NK-92 (cell line): ENCODE measurements around the gene ARL16.

Experiments
- DNase-seq: peaks from one replicate; lab custom pipeline; 2025; ENCODE audit not compliant: unreplicated experiment; lab: John Stamatoyannopoulos, UW

The ARL16 gene

DNA sequence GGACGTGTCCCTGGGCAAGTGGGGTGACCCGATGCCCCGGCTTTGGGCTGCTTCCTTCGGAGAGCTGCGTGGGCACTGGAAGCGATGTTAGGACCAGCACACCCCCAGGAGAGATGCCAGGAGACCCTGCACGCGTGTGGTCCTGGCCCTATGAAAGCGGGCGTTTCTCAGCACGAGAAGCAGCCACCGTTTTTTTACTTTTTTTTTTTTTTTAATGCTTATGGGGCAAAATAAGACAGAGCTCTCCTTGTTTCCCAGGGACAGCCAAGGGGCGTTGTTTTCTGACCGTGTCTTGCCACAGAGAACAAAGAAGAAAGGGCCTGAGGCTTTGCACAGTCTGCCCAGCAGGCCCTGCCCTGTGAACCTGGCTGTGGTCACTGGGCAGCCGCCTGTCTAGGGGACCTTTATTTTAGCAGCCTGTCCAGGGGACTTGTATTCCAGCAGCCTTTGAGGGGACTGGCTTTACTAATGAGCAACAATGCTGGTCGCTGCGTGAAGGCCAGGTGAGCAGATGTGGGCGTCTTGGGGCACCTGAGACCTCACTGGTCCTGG lies 29.5 kb upstream of the ARL16 start:
- DNase-seq, result no peak

DNA sequence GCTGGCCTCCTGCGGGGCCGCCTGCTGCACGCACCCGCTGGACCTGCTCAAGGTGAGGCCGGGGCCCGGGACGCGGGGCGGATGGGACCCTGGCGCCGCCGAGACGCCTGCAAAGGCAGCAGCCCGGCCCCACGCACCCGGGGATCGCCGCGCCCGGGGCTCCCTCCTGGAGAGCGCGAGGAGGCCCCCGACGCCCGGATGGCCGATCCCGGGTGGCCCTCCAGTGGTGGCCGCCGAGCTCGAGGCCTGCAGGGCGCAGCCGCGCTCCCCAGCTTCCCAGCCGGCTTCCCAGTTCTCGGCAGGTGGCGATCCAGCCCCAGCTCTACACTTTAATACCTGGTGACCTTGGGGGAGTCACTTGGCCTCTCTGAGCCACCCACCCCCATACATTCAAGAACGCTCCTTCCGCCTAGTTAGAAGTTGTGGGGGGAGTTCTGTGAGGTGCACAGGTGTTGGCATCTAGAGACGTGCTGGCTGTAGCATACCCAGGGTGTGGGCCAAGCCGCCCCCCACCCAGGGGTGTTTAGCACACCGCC lies 28.9 kb upstream of the ARL16 start:
- no peak for DNase-seq

DNA sequence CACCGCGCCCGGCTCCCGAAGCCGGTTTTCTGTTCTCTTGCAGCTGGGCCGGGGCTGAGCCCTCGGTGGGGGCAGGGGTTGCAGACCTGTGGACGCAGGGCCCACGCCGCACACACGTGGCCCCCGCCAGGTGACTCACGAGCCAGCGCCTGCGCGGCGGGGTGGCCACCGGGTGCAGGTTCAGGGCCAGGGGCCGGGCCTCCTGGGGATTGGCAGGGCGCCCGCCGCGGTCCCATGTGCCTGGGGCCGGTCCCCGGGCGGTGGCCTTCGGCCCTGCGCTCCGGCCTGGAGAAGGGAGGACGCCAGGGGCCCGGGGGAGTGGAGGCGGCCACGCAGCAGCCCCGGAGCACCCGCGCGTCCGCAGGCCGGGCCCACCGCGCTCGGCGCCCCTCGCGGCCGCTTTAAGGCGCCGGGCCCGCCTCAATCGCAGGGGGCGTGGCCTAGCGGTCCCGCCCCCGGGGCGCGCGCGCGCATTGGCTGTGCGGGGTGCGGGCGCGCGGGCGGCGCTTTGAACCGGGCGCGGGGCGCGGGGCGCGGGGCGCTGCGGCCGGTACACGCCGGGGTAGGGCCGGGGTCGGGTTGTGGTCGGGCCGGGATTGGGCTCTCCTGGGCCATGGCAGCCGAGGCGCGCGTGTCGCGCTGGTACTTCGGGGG lies 28.3 kb upstream of the ARL16 start, which contains the start of gene SLC25A10:
Gene SLC25A10, plus strand, starts transcription at position 471 of the 654 bp plus-strand sequence. Its CDS starts 143 bp downstream, at position 614.
- no peak for DNase-seq

DNA sequence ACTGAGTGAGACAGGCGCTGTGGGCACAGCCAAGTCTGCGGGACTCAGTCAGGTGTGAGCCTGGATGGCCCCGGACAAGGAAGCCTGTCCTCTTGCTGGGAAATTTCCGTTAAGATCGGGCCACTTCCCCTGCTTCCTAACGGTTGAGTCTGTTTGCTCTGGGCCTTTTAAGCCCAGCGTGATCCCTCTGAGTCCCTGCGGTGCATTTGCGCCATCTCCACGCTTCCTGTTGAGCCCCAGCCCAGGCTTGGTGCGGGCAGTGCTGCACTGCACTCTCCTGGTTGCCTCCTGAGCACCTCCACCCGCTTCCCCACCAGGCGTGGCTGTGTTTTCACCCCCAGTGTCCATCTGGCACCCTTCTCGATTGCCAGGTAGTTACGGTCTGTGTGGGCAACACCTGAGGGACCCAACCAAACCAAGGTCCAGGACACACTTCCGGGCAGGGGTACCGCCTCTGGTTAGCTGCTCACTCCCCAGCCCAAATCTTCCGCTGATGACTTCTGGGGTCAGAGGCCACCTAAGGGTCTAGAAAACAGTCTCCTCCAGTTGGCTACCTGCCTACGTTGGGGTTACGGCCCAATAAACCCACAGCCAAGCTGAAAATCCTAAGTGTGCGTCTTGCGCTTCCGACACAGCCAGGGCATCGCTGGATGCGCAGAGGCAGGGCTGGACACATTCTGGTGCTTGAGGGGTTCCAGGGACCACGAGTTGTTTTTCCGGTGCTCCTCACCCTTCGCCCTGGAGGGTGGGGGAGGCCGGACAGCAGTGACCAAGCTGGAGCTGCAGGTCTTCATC lies 27.1 kb upstream of the ARL16 start:
- DNase-seq, result no peak

DNA sequence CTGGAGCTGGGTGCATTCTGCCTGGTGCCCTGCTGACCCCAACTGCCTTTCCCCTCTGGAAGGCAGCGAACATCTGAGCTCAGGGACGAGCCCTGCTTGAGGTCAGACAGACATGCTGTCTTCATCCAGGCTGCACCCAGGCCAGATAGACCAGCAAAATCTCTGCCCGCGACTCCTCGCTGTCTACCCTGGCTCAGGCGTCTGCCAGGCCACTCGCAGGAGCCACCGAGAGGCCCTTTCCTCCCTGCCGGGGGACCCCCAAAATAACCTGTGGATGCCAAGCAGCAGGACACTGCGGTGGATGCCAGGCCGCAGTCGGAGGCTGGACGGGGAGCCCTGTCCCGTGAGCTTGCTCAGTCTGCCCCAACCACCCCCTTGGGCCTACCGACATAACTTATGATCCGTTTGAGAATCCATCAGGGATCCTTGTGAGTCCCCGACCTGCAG lies 25.2 kb upstream of the ARL16 start:
- no peak for DNase-seq

DNA sequence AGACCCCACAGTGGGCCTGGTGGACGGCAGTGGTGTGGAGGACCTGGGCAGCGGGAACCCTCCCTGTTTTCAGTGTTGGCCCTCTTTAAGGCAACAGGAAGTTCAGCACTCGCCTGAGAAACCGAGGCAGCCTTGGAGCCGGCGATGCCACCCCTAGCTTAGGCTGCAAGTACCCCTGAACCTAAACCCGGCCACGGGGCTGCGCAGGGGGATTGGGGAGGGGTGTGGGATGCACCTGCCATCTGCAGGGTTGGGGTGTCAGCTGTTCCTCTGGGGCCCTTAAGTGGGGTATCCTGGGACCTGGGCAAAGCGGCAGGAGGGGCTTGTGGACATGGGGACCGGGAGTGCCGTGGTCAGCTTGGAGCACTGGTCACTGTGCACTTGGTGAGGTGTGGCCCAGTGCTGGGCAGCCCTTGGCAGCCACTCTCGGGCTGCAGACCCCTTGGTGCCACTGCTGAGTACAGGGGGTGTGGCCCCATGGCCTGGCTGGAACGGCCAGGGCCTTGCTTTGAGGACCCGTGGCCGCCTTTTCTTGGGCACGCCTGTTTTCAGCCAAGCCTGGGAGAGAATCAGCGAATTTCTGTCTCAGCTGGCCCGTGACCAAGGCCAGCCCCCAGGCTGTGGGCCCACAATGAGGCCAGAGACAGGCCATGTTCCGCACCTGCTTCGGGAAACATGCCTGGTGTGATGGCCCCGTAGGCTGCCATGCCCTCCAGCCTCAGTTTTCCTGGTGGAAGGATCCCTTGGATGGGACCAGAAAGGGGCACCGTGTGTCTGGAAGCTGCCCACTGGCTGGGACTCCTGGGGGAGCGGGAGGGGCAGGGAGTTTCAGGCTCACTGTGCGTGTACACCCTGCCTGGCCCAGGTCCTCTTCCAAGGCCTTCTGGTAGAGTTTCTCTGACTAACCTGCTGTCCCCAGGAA lies 24.4 kb upstream of the ARL16 start:
- no peak for DNase-seq

DNA sequence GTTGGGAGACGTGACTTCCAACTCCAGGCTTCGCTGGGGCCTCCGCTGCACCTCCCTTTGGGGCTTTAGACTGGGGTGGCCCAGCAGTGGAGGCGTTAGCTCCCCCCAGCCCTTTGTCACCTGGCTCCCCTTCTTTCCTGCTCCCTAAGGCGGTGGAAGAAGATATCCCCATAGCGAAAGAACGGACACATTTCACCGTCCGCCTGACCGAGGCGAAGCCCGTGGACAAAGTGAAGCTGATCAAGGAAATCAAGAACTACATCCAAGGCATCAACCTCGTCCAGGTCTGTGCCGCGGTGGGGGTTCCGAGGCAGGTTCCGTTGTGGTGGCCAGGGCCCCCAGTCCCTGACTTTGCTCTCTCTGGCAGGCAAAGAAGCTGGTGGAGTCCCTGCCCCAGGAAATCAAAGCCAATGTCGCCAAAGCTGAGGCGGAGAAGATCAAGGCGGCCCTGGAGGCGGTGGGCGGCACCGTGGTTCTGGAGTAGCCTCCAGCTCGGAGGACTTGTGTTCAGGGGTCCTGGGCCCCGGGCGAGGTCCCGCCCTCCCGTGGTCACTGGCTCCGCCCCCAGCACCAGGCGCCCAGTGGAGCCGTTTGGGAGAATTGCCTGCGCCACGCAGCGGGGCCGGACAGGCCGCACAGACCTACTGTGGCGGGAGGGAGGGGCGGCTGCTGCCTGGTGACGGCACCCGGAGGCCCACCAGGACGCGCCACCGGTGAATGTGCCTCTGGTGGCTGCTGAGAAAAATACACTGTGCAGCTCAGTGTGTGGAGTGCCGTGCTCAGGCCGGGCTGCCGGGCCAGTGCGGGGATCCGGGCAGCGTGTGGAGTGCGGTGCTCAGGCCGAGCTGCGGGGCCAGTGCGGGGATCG lies 23.4 kb upstream of the ARL16 start:
- no peak for DNase-seq

DNA sequence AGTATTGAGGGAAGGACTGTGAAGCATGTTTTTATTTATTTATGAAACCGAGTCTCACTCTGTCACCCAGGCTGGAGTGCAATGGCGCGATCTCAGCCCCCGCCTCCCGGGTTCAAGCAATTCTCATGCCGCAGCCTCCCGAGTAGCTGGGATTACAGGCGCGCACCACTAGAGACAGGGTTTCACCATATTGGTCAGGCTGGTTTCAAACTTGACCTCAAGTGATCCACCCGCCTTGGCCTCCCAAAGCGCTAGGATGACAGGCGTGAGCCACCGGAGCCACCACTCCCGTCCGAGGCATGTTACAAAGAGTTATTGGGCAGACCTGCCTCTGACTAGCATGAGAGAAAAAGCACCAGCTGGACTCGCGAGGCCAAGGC lies 22.6 kb upstream of the ARL16 start:
- no peak for DNase-seq

DNA sequence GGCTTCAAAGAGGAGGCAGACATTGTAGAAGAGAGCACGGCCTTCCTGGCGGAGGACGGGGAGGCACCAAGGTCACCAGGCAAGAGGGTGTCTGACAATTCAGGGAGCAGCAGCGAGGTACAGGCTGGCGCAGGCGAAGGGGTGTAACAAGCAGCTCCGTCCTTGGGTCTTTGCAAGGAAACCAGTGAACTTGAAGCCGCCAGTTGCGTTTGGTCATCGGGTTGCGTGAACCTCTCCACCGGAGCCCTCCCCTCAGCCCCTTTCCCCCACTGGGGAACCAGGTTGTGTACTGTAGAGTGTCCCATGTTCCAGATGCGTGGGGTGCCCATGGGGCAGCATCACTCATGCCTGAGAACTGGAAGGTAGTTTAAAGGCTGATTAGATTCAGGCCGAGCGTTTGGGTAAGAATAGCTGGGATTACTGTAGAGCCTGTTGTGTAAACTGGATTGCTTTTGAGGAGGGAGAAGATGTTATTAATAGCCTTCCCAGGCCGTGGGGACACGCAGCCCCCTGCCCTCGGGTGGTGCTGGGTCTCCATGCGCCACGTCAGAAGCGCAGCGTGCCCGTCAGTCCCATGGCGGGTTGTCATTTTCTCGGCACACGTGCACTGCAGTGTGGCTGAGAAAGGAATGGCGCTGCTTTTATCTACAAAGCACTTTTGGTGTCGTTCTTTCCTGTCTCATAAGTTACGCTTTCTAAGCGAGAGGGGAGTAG lies 22.1 kb upstream of the ARL16 start:
- no peak for DNase-seq

DNA sequence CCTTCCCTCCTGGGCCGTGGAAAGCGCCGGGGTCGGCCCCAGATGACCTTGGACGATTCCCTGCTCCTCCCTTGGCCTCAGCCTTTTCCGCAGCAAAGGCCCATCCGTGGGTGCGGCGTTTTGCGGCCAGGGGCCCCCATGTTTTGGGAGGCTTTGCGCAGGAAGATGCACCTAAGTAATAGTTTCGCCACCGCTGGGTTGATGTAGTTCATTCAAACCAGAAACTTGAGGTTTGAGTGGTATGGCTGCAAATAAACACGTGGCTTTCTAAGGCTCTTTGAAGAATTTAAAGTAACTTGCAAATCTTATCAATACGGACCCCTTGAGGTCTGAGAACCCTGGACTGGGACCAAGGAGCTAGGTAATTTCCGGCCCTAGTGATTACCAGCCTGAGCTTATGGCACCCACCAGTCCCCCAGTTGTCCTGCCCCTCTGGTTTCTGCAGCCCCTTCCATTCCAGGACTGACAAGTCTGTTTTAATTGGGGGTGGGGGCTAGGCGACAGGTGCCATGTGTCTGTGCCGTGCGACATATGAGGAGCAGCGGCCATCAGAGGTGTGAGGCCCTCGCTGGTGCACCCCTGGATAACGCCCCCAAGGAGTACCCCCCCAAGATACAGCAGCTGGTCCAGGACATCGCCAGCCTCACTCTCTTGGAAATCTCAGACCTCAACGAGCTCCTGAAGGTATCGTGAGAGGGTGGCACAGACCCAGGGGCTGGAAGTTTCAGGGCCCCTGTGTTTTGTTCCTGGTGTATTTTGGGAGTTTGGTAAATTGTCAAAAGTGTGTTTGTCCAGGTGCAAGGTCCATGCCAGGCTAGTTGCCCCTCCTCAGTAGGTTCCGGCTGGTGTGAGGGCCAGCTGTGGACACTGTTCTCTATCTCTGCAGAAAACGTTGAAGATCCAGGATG lies 20.4 kb upstream of the ARL16 start:
- DNase-seq, result no peak

DNA sequence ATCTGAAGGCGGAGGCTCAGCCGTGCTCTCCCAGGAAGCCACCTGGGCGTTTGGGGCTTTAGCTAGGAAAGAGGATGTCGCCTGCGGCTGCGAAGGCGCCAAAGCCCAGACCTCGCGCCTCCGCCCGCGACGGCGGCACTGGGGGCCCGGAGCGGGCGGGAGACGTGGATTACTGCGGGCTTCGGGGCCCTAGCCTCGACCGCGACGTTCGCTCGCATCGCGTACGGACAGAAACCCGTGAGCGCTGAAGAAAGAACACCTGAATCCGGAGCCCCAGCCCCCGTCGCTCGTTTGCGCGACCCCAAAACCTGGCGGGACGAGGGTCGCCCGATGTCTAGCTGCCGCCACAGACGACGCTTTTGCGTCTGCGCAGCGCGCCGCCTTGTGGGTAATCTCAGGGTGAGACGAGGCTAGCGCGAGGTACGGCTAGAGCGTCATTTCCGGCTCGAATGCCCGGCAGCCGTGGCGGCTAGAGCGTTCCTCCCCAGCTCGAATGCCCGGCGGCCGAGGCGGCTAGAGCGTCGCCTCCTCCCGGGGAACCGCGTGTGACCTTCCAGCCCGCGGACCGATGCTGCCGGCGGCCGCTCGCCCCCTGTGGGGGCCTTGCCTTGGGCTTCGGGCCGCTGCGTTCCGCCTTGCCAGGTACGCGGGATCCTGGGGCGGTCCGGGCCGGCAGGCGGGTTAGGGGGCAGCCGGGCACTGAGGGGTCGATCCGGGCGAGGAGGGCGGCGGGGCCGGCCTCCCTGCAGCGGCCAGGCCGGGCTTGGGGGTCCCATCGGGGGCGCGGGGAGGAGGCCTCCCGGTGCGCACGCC lies 19.5 kb upstream of the ARL16 start, which contains the start of gene MRPL12:
Gene MRPL12, plus strand, starts transcription at position 434 of the 813 bp plus-strand sequence. Its CDS starts 135 bp downstream, at position 569.
- peak; percentile 18 for DNase-seq

DNA sequence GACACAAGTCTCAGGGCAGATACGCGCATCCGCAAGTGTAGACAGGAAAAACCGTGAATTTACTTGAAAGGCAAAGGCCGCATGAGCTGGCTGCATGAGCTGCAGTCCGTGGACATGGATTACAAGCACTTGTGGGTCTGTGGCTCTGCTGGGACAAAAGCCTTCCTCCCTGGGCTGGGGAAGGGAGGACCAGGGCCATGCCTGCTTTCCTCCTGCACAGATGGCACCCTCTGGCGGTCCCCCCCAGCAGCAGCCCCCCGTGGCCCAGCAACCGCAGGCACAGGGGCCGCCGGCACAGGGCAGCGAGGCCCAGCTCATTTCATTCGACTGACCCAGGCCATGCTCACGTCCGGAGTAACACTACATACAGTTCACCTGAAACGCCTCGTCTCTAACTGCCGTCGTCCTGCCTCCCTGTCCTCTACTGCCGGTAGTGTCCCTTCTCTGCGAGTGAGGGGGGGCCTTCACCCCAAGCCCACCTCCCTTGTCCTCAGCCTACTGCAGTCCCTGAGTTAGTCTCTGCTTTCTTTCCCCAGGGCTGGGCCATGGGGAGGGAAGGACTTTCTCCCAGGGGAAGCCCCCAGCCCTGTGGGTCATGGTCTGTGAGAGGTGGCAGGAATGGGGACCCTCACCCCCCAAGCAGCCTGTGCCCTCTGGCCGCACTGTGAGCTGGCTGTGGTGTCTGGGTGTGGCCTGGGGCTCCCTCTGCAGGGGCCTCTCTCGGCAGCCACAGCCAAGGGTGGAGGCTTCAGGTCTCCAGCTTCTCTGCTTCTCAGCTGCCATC lies 17.9 kb upstream of the ARL16 start:
- no peak for DNase-seq

DNA sequence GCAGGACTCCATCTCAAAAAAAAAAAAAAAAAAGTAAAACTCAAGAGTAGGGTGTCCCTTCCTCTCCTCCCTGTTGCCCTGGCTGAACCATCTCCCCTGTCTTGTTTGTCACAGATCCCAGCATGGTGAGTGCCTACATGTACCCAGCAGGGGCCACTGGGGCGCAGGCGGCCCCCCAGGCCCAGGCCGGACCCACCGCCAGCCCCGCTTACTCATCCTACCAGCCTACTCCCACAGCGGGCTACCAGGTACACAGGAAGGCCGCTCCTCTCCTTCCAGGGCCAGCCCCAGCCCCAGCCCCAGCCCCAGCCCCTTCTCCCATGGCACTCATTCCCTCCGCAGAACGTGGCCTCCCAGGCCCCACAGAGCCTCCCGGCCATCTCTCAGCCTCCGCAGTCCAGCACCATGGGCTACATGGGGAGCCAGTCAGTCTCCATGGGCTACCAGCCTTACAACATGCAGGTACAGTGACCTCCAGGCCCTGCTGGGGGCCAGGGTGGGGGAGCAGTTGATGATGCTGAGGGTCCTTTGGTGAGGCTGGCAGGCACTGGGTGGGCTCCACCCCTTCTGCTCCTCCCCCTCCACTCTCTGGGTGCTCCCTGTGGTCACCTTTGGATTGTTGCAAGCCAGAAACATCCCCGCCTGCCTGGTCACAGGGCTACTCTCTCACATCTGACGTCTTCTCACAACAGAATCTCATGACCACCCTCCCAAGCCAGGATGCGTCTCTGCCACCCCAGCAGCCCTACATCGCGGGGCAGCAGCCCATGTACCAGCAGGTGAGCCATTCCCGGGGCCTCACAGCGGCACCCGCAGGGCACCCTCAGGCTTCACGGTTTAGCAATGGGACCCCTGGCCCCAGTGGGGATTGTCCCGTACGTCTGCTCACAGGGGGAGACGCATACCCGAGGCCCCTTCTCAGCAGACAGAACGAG lies 17.0 kb upstream of the ARL16 start:
- no peak for DNase-seq

DNA sequence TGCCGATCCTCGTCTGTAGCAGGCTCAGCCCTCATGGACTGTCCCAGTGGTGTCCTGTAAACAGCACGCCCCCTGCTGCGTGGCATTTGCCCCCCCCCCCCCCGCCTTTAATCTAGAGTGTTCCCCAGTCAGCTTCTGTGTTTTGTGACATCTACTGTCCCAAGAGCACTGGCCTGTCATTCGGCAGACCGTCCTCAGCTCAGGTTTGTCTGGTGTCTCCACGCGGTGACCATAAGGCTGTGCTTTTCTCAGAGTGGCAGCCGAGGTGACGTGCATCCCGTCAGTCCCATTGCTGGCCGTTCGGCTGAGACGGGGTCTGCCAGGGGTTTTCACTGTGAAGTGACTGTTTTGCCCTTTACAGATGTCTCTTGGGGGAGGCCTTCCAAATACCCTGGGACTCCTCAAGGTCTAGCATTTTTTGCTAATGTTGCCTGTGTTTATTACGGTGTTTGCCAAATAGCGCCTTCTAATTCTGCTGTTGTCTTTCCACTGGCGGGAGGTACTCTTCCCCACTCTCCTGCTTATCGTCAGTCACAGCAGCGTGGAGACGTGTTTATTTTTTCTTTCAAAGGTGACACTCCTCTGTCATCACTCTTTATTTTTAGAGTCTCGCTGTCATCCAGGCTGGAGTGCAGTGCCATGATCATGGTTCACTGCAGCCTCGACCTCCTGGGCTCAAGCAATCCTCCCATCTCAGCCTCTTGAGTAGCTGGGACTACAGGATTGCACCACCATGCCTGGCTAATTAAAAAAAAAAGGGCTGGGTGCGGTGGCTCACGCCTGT lies 13.9 kb upstream of the ARL16 start:
- no peak for DNase-seq
